Middle frontal gyrus (tissue), 1 donor: Measurements from ENCODE around the gene LYST.

Experiments used
- DNase-seq: peaks from one replicate; pipeline ENCODE4 v3.0.0-alpha.2; 2015; ENCODE audit warnings: low spot score; ENCODE audit errors: extremely low spot score

The LYST gene

DNA sequence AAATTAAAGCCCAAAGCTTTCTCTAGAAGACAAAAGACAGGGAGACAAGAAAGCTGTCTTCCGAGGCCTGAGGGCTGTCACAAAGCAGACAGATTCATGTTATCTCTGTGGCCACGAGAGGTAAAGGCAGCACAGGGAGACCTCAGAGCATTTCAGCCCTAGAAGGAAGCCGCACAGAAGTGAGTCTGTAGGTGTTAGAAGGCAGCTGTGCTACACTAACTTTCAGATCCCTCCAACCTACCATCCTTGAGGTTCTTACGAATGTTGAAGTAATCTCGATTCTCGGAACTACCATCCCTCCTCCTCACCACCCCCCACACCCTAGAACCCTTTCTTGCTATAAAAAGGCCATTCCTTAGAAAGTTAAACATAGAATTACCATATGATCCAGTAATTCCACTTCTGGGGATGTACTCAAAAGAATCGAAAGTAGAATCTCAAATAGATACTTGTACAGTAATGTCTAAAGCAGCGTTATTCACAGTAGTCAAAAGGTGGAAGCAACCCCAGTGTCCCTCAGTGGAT is 21.5 kb upstream of the LYST start:
- DNase-seq: no peak

DNA sequence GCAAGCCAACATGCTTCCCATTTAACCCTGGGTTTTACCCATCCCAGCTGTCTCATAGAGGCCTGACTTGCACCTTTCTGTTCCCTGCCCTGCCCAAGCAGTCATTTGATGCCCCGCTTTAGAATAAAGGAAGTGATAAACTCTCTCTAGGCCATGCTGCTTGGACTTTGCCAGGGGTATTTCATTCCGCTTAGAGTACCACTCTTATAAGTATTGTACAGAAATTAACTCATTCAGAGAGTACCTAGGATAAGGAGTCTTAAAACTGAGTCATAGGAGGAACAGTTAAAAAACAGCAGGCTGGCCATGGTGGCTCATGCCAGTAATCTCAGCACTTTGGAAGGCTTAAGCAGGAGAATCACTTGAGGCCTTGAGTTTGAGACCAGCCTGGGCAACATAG is 21.0 kb upstream of the LYST start:
- no peak for DNase-seq

DNA sequence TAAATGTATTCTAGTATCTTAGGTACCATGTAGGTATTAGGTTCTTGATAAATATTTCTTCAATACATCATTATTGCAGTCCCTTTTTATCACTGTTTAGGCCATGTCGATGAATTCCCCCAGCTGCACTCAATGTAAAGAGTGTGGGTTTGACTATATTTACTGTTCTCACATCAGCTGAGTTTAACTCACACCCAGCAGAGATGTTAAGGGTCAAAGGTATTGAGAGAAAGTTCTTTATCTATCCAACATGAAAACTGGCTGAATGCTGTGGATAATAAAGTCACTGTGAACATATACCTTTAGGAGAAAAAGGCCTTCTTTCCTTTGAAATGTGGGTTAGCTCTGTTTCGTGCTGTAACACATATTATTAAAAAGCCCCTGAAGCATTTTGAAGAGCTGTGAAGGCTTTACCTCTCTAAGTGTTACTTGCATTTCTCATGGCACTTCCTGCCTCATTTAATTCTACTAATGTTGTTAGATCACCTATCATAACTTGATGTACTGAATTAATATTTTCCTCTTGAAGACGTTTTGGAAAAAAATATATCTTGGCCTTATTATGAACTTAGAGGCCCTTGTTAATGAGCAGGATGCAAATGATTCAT is 19.1 kb upstream of the LYST start:
- no peak for DNase-seq

DNA sequence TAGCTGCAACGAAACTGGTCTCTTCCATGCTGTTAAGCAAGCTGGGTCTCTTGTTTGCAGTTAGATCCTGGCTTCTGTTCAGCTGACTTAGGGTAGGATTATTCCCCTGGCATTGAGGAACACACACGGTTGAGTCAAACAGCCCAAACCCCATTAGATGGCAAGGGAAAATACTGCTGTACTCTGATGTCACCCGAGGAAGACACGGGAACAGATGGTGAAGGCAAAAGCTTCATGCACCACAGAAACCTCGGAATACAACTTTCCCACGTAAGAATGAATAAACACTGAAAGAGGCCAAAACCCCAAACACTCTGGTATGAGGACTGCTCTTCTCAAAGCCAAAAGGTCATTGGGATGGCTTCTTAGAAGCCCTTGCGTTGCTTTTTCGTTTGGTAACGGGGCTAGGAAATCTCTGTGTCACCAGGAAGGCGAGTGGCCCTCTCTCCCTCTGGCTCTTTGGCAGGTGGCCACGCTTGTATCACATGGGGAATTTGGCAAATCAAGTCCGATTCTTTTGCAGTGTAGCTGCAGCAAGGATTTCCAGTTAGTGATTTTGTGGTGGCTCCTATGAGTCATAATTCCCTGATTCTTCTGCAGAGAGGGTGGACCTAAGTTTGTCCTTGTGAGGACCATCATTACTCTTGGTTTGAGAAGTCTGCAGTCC is 16.7 kb upstream of the LYST start:
- DNase-seq: peak; percentile 48

- no peak for DNase-seq
These were observed 16.1 kb upstream of the LYST start for GRCh38 chr1:235882816-235883215.

- no peak for DNase-seq
These were observed 15.4 kb upstream of the LYST start for GRCh38 chr1:235881930-235882700.

GRCh38 chr1:235878082-235878811 is 11.5 kb upstream of the LYST start:
- no peak for DNase-seq

DNA sequence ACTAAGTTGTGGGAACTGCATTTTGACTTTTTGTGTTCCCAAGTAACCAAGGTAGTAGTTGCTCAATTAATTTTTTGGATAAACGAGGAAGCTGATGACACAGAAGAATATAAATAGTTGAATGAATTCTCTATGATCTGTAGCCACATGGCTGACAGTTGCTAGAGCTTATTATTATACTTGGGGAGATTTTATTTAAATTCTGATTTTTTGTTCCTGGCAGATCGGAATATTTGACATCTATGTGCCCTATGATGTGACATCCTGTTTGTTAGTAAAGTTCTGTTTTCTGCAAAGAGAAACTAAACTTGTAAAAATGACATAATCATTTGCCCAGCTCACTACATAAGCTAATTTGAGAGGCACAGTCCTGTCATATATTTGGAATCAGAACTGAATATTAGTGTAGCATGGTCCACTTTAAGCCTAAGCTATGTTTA is 9.7 kb upstream of the LYST start:
- no peak for DNase-seq

- no peak for DNase-seq
These were observed 8.4 kb upstream of the LYST start for GRCh38 chr1:235875036-235875597.

GRCh38 chr1:235874261-235874660 is 7.6 kb upstream of the LYST start:
- no peak for DNase-seq

DNA sequence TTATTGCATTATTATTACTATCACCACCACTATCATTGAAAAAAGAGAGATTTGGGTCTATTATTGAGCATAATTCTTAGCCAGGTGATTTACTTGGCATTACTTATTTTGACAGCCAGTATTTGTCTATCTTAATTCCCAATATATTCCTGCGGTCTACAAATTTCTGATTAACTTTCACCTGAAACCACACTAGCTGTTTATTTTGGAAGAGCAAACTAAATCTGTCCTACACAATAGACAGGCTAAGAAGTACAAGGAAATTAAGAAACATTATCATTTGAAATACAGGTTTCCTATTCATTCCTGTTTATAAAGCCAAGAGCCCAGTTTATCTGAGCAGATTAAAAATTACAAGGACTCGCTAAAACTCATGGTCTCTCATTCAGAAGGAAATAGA is 6.9 kb upstream of the LYST start:
- DNase-seq: no peak

GRCh38 chr1:235873045-235873444 is 6.3 kb upstream of the LYST start:
- DNase-seq: no peak

GRCh38 chr1:235872270-235872669 is 5.6 kb upstream of the LYST start:
- DNase-seq: no peak

DNA sequence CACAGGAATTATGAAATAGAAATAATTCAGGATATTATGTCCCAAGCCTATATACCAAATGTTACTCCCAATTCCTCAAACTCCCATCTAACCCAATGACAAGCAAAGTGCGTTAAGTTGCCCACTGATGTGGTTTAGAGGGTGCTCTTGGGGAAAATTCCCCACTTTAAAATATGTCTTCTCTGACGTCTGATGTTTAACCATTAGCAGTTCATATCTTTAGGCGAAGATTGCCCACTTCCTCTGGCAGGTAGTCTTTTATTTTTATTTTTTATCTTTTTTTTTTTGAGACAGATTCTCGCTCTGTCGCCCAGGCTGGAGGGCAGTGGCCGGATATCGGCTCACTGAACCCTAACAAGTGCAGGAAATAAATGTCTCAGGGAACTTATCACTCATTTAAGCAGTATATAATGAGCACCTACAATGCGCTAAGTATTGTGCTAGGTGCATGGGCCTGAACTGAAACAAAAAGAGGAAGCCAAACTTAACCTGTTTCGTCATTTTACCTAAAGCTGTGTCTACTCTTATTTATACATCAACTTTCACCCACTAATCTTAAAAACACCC is 1.3 kb upstream of the LYST start:
- DNase-seq: no peak

DNA sequence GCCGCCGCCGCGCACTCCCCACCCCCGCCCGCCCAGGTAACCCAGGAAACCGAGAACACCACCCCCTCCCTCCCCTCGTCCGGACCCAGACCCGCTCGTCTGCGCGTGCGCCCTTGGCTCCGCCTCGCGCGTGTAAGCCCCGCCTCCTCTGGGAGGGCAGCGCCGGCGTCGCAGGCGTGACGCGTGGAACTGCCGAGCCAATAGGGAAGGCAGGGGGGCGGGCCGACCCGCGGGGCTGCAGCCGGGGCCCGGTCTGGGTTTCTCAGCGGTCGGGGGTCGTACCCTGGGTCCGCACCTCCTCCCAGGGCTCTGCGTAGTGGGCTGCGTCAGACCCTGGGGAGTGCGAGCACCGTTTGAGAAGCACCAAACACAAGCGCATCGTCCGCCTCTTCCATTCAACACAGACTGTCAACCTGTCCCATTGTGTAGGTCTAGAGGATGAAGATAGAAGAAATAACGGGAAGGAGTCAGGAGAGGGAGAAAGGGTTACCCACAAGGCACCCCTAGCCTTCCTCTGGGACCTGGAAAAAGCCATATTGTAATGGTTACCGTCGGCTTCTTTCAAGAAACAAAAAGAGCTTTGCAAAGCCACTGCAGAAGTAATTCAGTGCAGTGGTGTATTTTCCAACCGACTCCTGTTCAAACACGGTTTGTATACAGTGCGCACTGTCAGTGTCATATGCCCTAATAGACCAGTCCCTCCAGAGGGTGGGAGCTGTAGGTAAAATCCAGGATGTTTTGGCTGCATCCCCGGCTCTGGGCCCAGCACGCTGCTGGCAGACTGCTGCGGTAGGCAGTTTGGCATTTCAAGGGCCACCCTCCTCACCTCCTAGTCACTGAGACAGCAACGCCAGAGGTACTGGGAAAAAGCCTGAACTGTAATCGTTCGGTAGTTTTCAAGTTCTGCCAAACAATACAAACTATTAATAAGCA is 473 bp upstream of the LYST start:
- peak; percentile 98 for DNase-seq

- no peak for DNase-seq
These were observed 1.0 kb downstream of the LYST start for GRCh38 chr1:235865565-235866204.

DNA sequence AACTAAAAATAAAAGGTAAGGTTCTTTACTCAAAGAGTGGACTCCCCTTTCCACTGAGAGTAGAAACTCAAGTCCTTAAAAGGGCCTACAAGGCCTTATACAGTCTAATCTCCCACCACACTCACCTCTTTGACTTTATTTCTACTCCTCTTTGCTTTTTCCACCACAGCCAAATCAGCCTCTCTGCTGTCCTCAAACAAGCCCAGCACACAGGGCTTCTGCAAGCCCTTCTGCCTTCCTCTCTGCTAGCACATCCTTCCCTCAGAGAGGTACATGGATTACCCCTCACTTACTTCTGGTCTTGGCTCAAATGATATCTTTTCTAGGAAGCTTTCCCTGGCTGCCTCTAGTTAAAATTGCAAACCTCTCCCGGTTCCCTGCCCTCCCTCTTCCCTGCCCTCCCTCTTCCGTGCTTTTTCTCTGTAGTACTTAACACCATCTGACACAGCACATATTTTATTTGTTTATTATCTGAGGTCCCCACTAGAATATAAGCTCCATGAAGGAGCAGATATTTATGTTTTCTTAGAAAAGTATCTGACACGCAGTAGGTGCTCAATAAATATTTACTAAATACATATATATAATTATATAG is 1.7 kb downstream of the LYST start:
- no peak for DNase-seq

DNA sequence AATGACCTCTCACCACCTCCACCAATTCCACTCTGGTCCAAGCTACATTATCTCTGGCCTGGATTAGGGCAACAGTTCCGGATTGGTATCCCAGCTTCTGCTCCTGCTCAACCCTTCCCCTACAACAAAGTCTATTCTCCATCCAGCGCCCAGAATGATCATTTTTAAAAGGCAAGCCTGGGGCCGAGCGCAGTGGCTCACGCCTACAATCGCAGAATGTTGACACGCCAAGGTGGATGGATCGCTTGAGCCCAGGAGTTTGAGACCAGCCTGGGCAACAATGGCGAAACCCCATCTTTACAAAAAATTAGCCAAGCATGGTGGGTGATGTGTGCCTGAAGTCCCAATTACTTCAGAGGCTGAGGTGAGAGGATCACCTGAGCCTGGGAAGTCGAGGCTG is 2.2 kb downstream of the LYST start:
- no peak for DNase-seq

DNA sequence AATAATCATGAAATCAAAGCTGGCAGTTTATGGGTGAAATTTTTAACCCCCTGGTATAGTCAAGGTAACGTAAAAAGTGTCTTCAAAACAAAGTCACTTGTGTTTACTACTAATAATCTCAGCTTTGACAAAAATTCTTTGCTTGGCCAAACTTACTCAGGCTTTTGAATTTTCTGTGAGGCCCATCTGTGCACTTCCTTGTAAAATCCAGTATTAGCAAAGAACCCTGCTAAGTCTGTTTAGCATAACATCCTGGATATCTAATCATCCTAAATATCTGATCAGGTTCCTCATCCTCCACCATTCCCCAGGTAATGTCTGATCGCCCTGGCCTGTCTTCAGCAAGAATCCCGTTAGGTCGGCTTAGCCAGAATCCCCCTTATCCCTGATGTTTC is 3.0 kb downstream of the LYST start:
- no peak for DNase-seq
